SHP77 (cell line): ENCODE measurements around the gene RHOH.

ENCODE experiments used
- DNase-seq, 2 experiments: peaks; one replicate each; lab custom pipeline; 2025; lab: John Stamatoyannopoulos, UW

The RHOH gene

GRCh38 chr4:40205259-40206198 is 8.7 kb downstream of the RHOH start:
- no peak for DNase-seq

DNA sequence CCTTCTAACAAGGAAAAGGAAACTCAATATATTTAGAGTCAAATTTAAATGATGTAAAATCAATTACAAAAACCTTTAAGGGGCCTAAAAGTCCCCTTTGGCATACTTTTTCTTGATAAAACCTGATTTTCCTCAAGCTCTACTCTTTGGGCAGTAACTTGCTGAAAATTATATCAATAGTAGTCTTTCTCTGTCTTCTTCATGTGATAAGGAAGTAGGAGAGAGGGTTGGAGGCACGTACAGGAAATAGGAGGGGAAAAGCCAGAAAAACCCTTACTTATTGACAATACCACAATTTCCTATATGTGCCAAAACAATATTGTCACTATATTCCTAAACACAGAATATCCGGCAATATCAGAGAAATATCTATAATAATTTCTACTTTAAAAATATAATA is 9.6 kb downstream of the RHOH start:
- DNase-seq, result no peak

- DNase-seq, result no peak
Observed at GRCh38 chr4:40209401-40209800, 12.6 kb downstream of the RHOH start.

GRCh38 chr4:40210776-40211175 is 13.9 kb downstream of the RHOH start:
- DNase-seq, result no peak

DNA sequence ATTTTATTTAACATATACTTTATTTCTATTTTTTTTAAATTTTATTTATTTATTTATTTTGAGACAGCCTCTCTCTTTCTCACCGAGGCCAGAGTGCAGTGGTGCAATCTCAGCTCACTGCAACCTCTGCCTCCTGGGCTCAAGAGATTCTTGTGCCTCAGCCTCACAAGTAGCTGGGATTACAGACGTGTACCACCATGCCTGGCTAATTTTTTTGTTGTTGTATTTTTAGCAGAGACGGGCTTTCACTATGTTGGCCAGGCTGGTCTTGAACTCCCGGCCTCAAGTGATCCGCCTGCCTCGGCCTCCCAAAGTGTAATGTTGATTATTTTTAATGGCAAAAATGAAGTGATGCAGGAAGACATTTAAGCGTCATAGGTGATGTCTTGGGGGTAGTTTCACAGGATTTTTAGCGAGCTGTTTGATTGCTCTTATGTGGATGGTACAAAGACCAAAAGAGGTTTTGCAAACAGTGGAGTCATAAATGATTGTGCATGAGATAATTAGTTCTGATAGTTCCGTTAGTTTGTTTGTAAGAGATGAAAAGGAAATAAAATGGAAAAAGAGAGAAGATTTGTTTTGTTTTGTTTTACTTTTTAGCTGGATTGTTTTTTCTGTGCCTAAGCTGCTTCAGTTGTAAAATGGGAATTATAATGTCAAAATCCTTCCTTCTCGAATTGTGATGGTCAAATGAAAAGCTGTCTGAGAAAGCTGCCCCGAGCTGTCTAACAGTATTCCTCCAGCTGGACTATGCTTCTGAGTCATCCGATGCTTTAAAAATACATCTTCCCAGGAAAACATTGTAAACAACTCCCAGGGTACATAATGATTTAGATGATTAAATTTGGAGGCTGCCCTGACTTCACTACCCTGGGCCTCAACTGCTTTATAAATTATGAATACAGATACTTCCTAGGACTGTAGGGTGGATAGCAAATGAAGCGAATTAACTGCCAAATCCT is 14.7 kb downstream of the RHOH start:
- DNase-seq, result no peak

GRCh38 chr4:40212674-40213527 is 16.1 kb downstream of the RHOH start:
- no peak for DNase-seq

DNA sequence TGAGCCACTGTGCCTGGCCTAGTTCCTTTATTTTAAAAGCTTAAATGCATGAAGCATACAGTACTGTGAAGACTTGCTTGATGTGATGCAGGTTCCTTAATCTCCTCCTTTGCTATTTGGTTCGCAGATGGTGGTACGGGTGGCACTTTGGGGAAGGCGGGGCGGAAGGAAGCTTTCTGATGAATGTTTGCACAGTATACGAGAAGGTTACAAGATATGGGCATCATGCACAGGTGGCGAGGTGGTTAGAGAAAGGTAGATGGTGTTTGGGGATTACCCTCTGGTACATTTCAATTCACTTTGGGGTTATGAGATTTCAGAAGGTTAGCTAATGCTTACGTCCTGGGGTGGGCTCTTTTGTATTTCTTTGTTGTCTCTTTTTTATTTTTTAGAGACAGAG is 17.2 kb downstream of the RHOH start:
- DNase-seq, result no peak

GRCh38 chr4:40214661-40215418 is 18.0 kb downstream of the RHOH start:
- DNase-seq, result no peak

- DNase-seq, result no peak
Observed at GRCh38 chr4:40216622-40217366, 20.0 kb downstream of the RHOH start.

DNA sequence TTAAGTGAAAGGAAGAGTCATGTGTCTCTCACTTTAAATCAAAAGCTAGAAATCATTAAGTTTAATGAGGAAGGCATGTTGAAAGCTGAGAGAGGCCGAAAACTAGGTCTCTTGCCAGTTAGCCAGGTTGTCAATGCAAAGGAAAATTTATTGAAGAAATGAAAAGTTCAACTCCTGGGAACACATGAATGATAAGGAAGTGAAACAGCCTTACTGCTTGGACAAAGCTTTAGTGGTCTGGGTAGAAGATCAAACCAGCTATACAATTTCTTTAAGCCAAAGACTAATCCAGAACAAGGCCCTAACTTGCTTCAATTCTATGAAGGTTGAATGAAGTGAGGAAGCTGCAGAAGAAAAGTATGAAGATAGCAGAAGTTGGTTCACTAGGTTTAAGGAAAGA is 24.9 kb downstream of the RHOH start:
- DNase-seq, result no peak

DNA sequence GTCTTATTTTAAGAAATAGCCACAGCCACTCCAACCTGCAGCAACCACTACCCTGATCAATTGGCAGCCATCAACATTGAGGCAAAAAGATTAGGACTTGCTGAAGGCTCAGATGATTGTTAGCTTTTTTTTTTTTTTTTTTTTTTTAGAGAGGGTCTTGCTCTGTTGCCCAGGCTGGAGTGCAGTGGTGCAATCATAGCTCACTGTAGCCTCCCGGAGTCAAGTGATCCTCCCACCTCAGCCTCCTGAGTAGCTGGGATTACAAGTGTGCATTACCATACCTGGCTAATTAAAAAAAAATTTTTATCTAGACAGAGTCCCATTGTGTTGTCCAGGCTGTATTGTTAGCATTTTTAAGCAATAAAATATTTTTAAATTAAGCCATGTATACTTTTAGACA is 26.5 kb downstream of the RHOH start:
- no peak for DNase-seq

GRCh38 chr4:40224432-40224831 is 27.6 kb downstream of the RHOH start:
- DNase-seq, result no peak

GRCh38 chr4:40225497-40225896 is 28.7 kb downstream of the RHOH start:
- DNase-seq, result no peak

DNA sequence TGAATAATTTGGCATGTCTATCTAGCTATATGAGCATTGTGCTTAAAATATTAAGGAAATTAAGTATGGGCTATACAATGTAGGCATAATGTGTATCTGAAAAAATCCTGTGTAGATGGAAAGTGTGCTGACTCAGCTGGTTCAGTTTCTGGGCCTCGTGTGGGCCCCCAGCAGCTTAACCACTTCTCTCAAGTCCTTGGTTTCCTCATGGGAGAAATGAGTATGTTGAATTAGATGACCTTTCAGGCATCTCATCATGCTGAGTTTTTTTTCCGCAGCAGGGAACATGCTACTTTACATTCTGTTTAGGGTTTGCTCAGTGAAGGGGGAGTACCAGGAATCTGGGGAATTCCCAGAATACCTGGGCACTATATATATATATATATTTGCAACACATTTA is 30.5 kb downstream of the RHOH start:
- no peak for DNase-seq

DNA sequence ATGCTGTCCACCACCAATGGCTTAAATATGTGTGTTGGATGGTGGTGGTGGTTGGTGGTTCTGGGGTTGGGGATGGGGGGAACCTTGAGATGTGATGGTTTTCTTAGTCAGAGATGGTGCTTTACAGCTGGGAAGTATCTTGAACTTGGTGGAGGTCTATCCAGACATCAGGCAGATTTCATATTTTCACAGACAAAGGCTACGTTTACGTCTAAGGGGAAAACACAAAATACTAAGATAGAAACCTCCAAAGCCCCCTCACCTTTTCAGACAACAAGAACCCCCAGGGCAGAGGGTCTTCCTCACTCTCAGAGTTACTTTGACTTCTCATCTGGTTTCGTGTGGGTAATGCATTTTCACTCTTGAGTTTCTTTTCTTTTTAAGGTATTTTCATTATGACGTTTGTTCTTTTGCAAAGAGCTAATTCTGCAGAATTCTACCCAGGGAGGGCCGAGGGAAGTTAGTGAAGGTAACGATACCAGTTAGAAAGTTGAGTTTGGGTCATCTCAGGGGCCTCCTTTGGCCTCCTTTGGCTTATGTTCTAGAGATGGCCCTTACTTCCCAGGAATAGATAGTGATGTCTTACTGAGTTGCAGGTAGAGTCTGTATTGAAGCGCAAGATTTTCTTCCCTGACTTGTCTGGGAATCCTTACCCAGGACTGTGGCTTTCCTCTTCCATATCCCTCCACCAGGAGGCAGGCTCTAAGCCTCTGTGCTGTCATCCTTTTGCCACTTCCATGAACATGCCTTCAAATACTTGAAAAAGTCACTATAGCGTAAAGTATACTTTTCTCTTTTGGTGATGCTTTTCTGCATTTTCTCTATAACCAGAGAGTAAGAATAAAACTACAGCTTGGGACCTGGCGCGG is 31.9 kb downstream of the RHOH start:
- no peak for DNase-seq

DNA sequence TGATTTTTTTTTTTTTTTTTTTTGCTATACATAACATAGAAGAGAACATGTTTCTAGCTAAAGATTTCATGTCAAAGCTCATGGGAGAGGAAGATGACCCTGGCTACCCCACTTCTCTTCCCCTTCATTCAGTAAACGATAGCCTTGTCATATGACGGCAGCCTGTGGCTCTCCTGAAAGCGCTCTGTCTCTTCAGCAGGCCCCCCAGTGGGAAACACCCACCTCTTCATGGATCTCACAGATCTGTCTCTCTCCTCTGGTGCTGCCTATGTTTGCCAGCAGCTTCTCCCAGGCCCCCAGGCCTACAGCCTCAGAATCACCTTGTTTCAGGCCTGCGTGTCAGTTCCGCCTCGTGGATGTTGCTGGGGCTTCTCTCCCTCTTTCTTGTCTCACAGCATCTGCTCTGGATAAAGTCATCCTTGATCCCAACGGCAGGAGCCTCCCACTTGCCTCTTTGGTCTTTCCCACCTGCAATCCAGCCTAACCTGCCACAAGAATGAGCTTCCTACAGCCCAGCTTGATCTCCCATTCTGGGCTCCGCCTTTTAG is 34.6 kb downstream of the RHOH start:
- DNase-seq, result no peak

- no peak for DNase-seq
Observed at GRCh38 chr4:40232610-40233009, 35.8 kb downstream of the RHOH start.

- no peak for DNase-seq
Observed at GRCh38 chr4:40233227-40233626, 36.4 kb downstream of the RHOH start.

GRCh38 chr4:40234519-40235039 is 37.7 kb downstream of the RHOH start:
- no peak for DNase-seq
